ENCODE results near the gene DLEC1. TPM values are rescaled to one million over a fixed set of nuclear protein-coding genes. Genes with fewer than 3 reads are reported as not detected.

Gene DLEC1
- total and polyA plus RNA-seq, 2 of the 4 experiments (the other 2 are of a cell fraction): 0.03 TPM; not detected in 1

- no peak overlapping the region for H3K4me2 ChIP-seq (ENCODE audit: low read depth, low read length)
- dilution Hi-C loops (cut with HindIII; ENCODE audit: low sequenced_read_pairs, unreplicated experiment) (no loop called here), intact Hi-C loops (cut with micrococcal nuclease) (no loop called here), in situ Hi-C loops (cut with MboI; ENCODE audit: low sequenced_read_pairs) (no loop called here)
- ATAC-seq (ENCODE audit: low read depth) (no peak), DNase-seq (no peak)
- H3K79me1 ChIP-seq (ENCODE audit: low read depth in 1 of 2, low read length in 2 of 2): no peaks in the 10 kb centered on the region
- WGBS, 2 experiments (ENCODE audit: extremely low coverage in 2 of 2, insufficient read length in 1 of 2): no CpG with 5 or more reads among the region's 1 CpG
- no peak overlapping the region for H3K9ac ChIP-seq (ENCODE audit: low read depth, low read length)
- peaks cover 2% of the 10 kb centered on the region; the same call in 1 of the 2 replicates for H3K9me3 ChIP-seq (ENCODE audit: control insufficient read depth, insufficient read depth, low read length)
- H4K91ac ChIP-seq (ENCODE audit: insufficient read depth, low read depth, low read length): no peak overlapping the region
- H3K27ac ChIP-seq (ENCODE audit: insufficient read depth, low read length): no peak overlapping the region
- H3K9me1 ChIP-seq (ENCODE audit: insufficient read depth, low read length): no peaks in the 10 kb centered on the region
- no peak overlapping the region for H3K23ac ChIP-seq (ENCODE audit: low read depth, low read length)
- no peak overlapping the region for H3K56ac ChIP-seq (ENCODE audit: extremely low read depth, insufficient read depth, low read length)
- no peak overlapping the region for H3K4me3 ChIP-seq (ENCODE audit: insufficient read depth, low read depth, low read length)
- BruUV-seq (replicated peaks): no TSS peak
- no peak overlapping the region for H2BK20ac ChIP-seq (ENCODE audit: low read depth, low read length)
- no peak overlapping the region for H2AFZ ChIP-seq (replicated peaks; ENCODE audit: low read length, poor library complexity)
- no peak overlapping the region for H4K8ac ChIP-seq (ENCODE audit: low read depth in 2 of 2, low read length in 2 of 2)
- H2BK15ac ChIP-seq (ENCODE audit: low read depth, low read length): no peak overlapping the region
- no peak for TF ChIP-seq USF2 (IDR thresholded peaks at IDR 0.05; ENCODE audit: low read depth, low read length)
- no peak for TF ChIP-seq MXI1 (IDR thresholded peaks at IDR 0.05; ENCODE audit: borderline replicate concordance, low read depth, low read length)
- TF ChIP-seq ELK1 (IDR thresholded peaks at IDR 0.05; ENCODE audit: borderline replicate concordance, low read depth, low read length): no peak
- TF ChIP-seq CTCF (conservative IDR thresholded peaks at IDR 0.05; ENCODE audit: low read depth, low read length): no peak
- no peak for TF ChIP-seq POLR2A (IDR thresholded peaks at IDR 0.05; ENCODE audit: low read depth, low read length)
- no peak for TF ChIP-seq SMC3 (IDR thresholded peaks at IDR 0.05; ENCODE audit: low read depth, low read length)
- no peak for TF ChIP-seq FOS (IDR thresholded peaks at IDR 0.05; ENCODE audit: low read depth, low read length)
- TF ChIP-seq MAFK (IDR thresholded peaks at IDR 0.05; ENCODE audit: low read depth, low read length): no peak
- no peak for TF ChIP-seq BHLHE40 (IDR thresholded peaks at IDR 0.05; ENCODE audit: low read depth, low read length)
- TF ChIP-seq MAZ (IDR thresholded peaks at IDR 0.05; ENCODE audit: borderline replicate concordance, low read depth, low read length): no peak
- TF ChIP-seq NFE2L2 (IDR thresholded peaks at IDR 0.05; ENCODE audit: low read depth, low read length): no peak
- TF ChIP-seq RFX5 (IDR thresholded peaks at IDR 0.05; ENCODE audit: low read depth, low read length): no peak
- TF ChIP-seq RCOR1 (IDR thresholded peaks at IDR 0.05; ENCODE audit: insufficient replicate concordance, low read length): no peak
- no peak for TF ChIP-seq CEBPB (IDR thresholded peaks at IDR 0.05; ENCODE audit: low read depth, low read length)
- no peaks in the 10 kb centered on the region for H4K20me1 ChIP-seq (ENCODE audit: insufficient read depth, low read length)
- no peak overlapping the region for H3K18ac ChIP-seq (ENCODE audit: low read depth, low read length)
- no peak overlapping the region for H2BK120ac ChIP-seq (ENCODE audit: low read depth, low read length)
- ChIA-PET CTCF (no interaction called here), POLR2A (ENCODE audit: unreplicated experiment) (no interaction called here)
- H4K5ac ChIP-seq (ENCODE audit: low read depth, low read length): no peak overlapping the region
- no peak overlapping the region for H2AK9ac ChIP-seq (replicated peaks; ENCODE audit: low read depth, low read length, poor library complexity)
- H2BK5ac ChIP-seq (ENCODE audit: low read depth, low read length, poor library complexity, severe bottlenecking): no peak overlapping the region
- H3K4ac ChIP-seq (ENCODE audit: low read depth, low read length): no peak overlapping the region
- no peaks in the 10 kb centered on the region for H3K36me3 ChIP-seq (ENCODE audit: control insufficient read depth, insufficient read depth, low read length)
- no peak overlapping the region for H3K14ac ChIP-seq (replicated peaks; ENCODE audit: low read depth, low read length)
- H2AK5ac ChIP-seq (ENCODE audit: low read depth, low read length): no peak overlapping the region
- H3K4me1 ChIP-seq (ENCODE audit: control insufficient read depth, insufficient read depth, low read length): no peaks in the 10 kb centered on the region
- peaks cover 5% of the 10 kb centered on the region; the same call in 1 of the 2 replicates for H3K27me3 ChIP-seq (ENCODE audit: control insufficient read depth, insufficient read depth, low read length)
These were observed 46.9 kb downstream of the DLEC1 start for GRCh38 chr3:38085943-38086324.
